Skeletal muscle satellite cell (primary cell): ENCODE data around the gene AHR.

Experiments
- H3K27me3 ChIP-seq: 2 replicates; pipeline ENCODE4 v1.7.0; 2013; ENCODE audit warnings: low read length; ENCODE audit not compliant: control insufficient read depth, insufficient read depth
- H3K36me3 ChIP-seq: 2 replicates; pipeline ENCODE4 v1.7.0; 2013; ENCODE audit warnings: mild to moderate bottlenecking, control low read depth, low read length; ENCODE audit not compliant: insufficient read depth
- H3K4me1 ChIP-seq: 2 replicates; pipeline ENCODE4 v1.7.0; 2013; ENCODE audit warnings: low read length; ENCODE audit not compliant: control insufficient read depth, insufficient read depth
- H3K4me2 ChIP-seq: 2 replicates; pipeline ENCODE4 v1.7.0; 2013; ENCODE audit warnings: mild to moderate bottlenecking, low read length
- H3K4me3 ChIP-seq: 2 replicates; pipeline ENCODE4 v1.7.0; 2013; ENCODE audit warnings: low read length
- H3K9ac ChIP-seq: 2 replicates; pipeline ENCODE4 v1.7.0; 2013; ENCODE audit warnings: mild to moderate bottlenecking, low read depth, low read length, moderate library complexity
- H3K9me3 ChIP-seq: replicated peaks from 2 replicates; pipeline ENCODE4 v1.7.0; 2013; ENCODE audit warnings: mild to moderate bottlenecking, control low read depth, low read length

Gene AHR

GRCh38 chr7:17292843-17293242 is 5.6 kb upstream of the AHR start:
- no peak overlapping the region for H3K4me2 ChIP-seq
- no peaks in the 10 kb centered on the region for H3K27me3 ChIP-seq
- no peak overlapping the region for H3K4me3 ChIP-seq
- no peaks in the 10 kb centered on the region for H3K36me3 ChIP-seq
- peaks cover 1% of the 10 kb centered on the region for H3K4me1 ChIP-seq
- no peak overlapping the region for H3K9ac ChIP-seq
- no peaks in the 10 kb centered on the region for H3K9me3 ChIP-seq

GRCh38 chr7:17293481-17293880 is 5.0 kb upstream of the AHR start:
- no peak overlapping the region for H3K9ac ChIP-seq
- H3K4me1 ChIP-seq: peaks cover 5% of the 10 kb centered on the region
- H3K27me3 ChIP-seq: no peaks in the 10 kb centered on the region
- H3K36me3 ChIP-seq: no peaks in the 10 kb centered on the region
- H3K4me3 ChIP-seq: no peak overlapping the region
- H3K9me3 ChIP-seq: no peaks in the 10 kb centered on the region
- no peak overlapping the region for H3K4me2 ChIP-seq

DNA sequence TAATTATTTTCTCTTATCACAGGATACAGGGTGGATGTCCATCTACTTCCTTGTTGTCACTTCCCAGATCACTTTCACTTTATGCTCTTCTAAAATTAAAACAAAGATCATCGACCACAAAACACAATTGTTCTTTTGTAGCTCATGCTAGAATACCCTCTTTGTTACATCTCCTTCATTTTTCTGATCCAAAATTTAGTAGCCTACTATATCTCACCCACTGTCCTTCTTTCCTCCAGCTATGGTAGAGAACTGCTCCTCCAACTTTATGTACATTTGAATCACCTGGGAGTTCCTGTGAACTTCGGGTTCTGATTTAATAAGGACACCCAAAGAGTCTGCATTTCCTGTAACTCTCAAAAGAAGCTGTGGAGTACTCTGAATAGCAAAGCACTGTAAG is 1.2 kb upstream of the AHR start:
- Histone ChIP-seq H3K4me3 (no peak overlapping the region), H3K36me3 (no peaks in the 10 kb centered on the region), H3K4me1 (peaks cover 5% of the 10 kb centered on the region), H3K27me3 (no peaks in the 10 kb centered on the region), H3K9me3 (no peaks in the 10 kb centered on the region), H3K4me2 (no peak overlapping the region), H3K9ac (no peak overlapping the region)

DNA sequence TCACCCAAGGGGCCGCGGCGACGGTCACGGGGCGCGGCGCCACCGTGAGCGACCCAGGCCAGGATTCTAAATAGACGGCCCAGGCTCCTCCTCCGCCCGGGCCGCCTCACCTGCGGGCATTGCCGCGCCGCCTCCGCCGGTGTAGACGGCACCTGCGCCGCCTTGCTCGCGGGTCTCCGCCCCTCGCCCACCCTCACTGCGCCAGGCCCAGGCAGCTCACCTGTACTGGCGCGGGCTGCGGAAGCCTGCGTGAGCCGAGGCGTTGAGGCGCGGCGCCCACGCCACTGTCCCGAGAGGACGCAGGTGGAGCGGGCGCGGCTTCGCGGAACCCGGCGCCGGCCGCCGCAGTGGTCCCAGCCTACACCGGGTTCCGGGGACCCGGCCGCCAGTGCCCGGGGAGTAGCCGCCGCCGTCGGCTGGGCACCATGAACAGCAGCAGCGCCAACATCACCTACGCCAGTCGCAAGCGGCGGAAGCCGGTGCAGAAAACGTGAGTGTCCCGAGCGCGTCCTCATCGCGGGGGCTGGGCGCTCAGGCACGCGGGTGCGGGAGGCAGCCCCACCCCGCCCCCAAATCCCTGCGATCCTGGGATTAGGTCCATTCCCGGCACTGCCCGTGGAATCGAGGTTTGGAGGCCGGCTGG is 509 bp downstream of the AHR start:
- H3K9ac ChIP-seq: peak overlapping the region; percentile 93
- H3K27me3 ChIP-seq: no peaks in the 10 kb centered on the region
- H3K4me2 ChIP-seq: peak overlapping the region; percentile 76
- H3K4me1 ChIP-seq: peaks cover 10% of the 10 kb centered on the region
- H3K4me3 ChIP-seq: peak overlapping the region; percentile 98
- H3K36me3 ChIP-seq: no peaks in the 10 kb centered on the region
- no peaks in the 10 kb centered on the region for H3K9me3 ChIP-seq

GRCh38 chr7:17299483-17299991 is 1.1 kb downstream of the AHR start:
- Histone ChIP-seq H3K27me3 (no peaks in the 10 kb centered on the region), H3K9ac (peak overlapping the region; percentile 93), H3K4me2 (peak overlapping the region; percentile 76), H3K4me3 (peak overlapping the region; percentile 98), H3K9me3 (no peaks in the 10 kb centered on the region), H3K36me3 (no peaks in the 10 kb centered on the region), H3K4me1 (peaks cover 16% of the 10 kb centered on the region)

DNA sequence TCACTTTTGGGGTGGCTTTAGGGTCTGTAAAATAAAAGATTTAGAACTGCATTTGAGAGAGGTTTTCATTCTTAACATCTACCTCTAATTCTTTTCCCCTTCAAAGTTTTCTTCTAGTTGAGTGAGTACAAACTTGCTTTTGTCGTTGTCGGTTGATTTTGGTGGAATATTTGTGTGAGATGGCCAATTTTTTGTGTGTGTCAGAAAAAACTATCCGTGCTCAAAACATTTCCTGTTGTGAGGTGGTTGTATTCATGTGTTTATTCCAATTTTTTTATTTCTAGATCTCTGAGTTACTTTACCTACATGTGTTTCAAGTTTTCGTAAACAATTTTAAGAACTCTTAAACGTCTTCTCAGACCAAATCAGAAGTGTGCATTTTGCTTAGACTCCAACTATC is 1.6 kb downstream of the AHR start:
- no peaks in the 10 kb centered on the region for H3K36me3 ChIP-seq
- peak overlapping the region; percentile 76 for H3K4me2 ChIP-seq
- peak overlapping the region; percentile 98 for H3K4me3 ChIP-seq
- peak overlapping the region; percentile 93 for H3K9ac ChIP-seq
- H3K9me3 ChIP-seq: no peaks in the 10 kb centered on the region
- H3K27me3 ChIP-seq: no peaks in the 10 kb centered on the region
- peaks cover 21% of the 10 kb centered on the region for H3K4me1 ChIP-seq

GRCh38 chr7:17300437-17300836 is 2.0 kb downstream of the AHR start:
- H3K9ac ChIP-seq: peak overlapping the region; percentile 93
- H3K36me3 ChIP-seq: no peaks in the 10 kb centered on the region
- peak overlapping the region; percentile 98 for H3K4me3 ChIP-seq
- H3K27me3 ChIP-seq: no peaks in the 10 kb centered on the region
- H3K4me1 ChIP-seq: peaks cover 25% of the 10 kb centered on the region
- H3K9me3 ChIP-seq: no peaks in the 10 kb centered on the region
- peak overlapping the region; percentile 76 for H3K4me2 ChIP-seq

DNA sequence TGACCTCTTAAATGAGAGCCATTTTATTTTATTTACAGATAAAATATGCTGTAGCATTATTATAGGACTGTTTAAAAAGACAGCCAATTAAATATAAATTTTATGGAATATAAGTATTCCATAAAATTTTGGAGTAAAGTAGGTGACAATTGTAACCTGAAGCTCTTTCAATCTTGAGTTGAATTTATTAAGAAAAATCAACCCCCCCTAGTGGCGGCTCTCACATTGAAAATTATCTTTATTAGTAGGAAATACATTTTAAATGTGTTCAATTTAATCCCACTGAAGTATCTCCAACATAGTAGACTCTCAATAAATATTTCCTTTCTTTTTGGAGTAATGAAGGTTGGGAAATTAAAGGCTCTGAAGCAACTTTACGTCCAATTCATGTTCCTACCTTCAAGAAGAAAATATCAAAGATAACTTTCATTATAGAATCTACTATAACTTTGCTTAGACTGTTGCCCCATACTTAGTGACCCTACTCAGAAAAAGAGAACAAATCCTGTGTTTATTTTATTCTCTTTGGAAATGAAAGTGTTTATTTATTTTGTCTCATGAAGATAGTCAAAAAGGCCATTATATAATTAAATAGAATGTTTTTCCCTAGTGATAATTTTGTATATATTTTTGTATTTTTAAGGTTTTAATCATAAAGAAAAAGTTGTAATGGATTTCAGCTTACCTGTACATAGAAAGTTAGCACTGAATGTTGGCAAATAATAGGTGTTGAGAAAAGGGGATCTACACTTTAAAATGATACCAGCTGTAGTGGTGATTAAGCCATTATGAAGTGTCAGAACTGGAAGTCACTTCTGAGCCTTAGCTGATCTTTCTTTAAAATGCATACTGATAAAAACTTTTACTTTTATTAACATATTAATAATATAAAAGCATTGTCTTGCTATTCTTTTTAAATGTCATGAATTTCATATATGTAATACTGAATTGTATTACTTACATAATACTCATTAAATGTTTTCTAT is 3.3 kb downstream of the AHR start:
- Histone ChIP-seq H3K36me3 (no peaks in the 10 kb centered on the region), H3K27me3 (no peaks in the 10 kb centered on the region), H3K9ac (peak overlapping the region; percentile 93), H3K4me3 (peak overlapping the region; percentile 98), H3K4me2 (peak overlapping the region; percentile 76), H3K4me1 (peaks cover 38% of the 10 kb centered on the region), H3K9me3 (no peaks in the 10 kb centered on the region)

DNA sequence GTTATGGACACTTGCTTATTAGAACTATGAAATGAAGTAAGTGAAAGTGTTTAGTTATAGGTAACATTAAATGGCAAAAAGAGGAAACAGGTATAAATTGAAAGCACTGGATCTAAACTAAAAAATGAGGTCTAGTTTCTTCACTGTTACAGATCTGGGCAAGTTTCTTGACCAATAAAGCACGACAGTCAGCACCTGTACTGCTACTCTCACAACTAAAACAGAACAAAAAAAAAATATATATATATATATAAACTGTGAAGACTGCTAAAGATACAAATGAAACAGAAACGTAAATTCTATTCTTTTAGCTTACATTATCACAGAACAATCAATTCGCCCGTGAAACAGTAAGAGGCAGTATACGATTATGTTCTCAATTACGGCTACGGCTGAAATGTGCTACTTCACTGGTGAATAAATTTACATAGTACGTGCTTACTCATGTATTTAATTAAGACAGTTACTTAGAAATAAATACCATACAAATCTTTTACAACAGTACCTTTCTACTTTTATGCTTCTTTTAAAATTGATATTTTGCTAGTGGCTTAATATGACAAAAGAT is 4.2 kb downstream of the AHR start:
- Histone ChIP-seq H3K9ac (no peak overlapping the region), H3K27me3 (no peaks in the 10 kb centered on the region), H3K36me3 (no peaks in the 10 kb centered on the region), H3K9me3 (no peaks in the 10 kb centered on the region), H3K4me3 (no peak overlapping the region), H3K4me2 (peak overlapping the region; percentile 76), H3K4me1 (peaks cover 47% of the 10 kb centered on the region)

GRCh38 chr7:17304926-17305325 is 6.5 kb downstream of the AHR start:
- H3K9ac ChIP-seq: no peak overlapping the region
- H3K4me1 ChIP-seq: peaks cover 47% of the 10 kb centered on the region
- peaks cover 2% of the 10 kb centered on the region for H3K36me3 ChIP-seq
- no peaks in the 10 kb centered on the region for H3K9me3 ChIP-seq
- H3K4me2 ChIP-seq: peak overlapping the region; percentile 70
- no peaks in the 10 kb centered on the region for H3K27me3 ChIP-seq
- H3K4me3 ChIP-seq: peak overlapping the region; percentile 39

DNA sequence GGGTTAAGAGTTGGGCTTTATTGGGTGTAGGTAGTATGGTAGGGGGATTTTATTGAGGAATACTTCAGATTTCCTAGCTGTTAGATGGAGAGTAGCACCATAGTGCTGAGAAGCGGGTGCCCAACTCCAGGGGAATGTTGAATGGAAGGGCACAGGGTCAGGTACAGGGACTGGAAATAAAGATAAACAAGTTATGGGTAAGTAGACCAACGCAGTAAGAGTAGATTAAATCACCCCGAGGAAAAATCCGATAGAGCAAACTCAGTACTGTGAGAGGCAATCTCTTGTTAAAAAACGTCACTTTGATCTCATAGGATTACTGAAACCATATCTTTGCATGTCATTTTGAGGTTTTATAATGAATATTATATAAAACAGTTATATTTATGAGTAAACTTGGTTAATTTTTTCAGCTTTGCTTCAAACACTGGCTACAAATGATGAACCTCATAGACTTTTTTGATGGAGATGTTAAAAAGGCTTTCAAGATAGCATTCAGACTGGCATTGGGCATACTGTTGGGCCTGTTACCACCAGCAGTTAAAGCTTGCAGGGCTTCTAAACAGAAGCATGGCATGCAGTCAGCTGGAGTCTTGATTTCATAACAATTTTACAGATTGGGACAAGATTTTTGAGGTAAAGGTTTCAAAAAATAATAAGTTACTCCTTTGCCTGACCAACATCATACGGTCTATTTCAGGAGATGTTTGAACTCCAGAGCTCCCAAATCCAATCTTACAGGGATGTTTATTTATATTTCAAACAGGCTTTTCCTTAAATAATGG is 7.1 kb downstream of the AHR start:
- Histone ChIP-seq H3K27me3 (no peaks in the 10 kb centered on the region), H3K36me3 (peaks cover 7% of the 10 kb centered on the region), H3K9me3 (no peaks in the 10 kb centered on the region), H3K4me2 (peak overlapping the region; percentile 70), H3K4me3 (peak overlapping the region; percentile 7), H3K9ac (no peak overlapping the region), H3K4me1 (peaks cover 47% of the 10 kb centered on the region)
